Effector memory CD8-positive, alpha-beta T cell (primary cell): ENCODE results near the gene RAPSN.

Source experiments
- ATAC-seq: fragments of 150-1000 bp; cut with Tn5 transposase; replicated peaks from 2 replicates; pipeline ENCODE4 v1.10.0; 2021; ENCODE audit warnings: mild to moderate bottlenecking, moderate library complexity
- DNase-seq, 3 experiments: peaks; one replicate each; pipeline ENCODE4 v3.0.0; 2021
- H3K27ac Mint-ChIP-seq, 2 donors: one replicate each; pipeline ENCODE4 v1.8.0; 2022; ENCODE audit warnings: mild to moderate bottlenecking in 2 of 2, mixed read lengths in 2 of 2, moderate library complexity in 2 of 2
- H3K27me3 Mint-ChIP-seq, 2 donors: one replicate each; pipeline ENCODE4 v1.8.0; 2022; ENCODE audit warnings: mixed read lengths in 2 of 2
- H3K36me3 Mint-ChIP-seq: one replicate; pipeline ENCODE4 v1.8.0; 2022; ENCODE audit warnings: mild to moderate bottlenecking, moderate library complexity, mixed read lengths; ENCODE audit not compliant: insufficient read depth
- H3K4me1 Mint-ChIP-seq, 2 donors: one replicate each; pipeline ENCODE4 v1.8.0; 2022; ENCODE audit warnings: low read depth in 2 of 2, mixed read lengths in 2 of 2
- H3K4me3 Mint-ChIP-seq, 2 donors: one replicate each; pipeline ENCODE4 v1.8.0; 2022; ENCODE audit warnings: mild to moderate bottlenecking in 2 of 2, mixed read lengths in 2 of 2, moderate library complexity in 2 of 2
- H3K9me3 Mint-ChIP-seq, 2 donors: one replicate each; pipeline ENCODE4 v1.8.0; 2022; ENCODE audit warnings: mixed read lengths in 2 of 2

RAPSN gene

GRCh38 chr11:47453365-47453764 is 4.4 kb upstream of the RAPSN start:
- Mint-ChIP-seq H3K27ac (no peak overlapping the region), H3K9me3 (no peaks in the 10 kb centered on the region), H3K4me3 (no peak overlapping the region), H3K36me3 (peaks cover 3% of the 10 kb centered on the region), H3K27me3 (no peaks in the 10 kb centered on the region), H3K4me1 (no peaks in the 10 kb centered on the region)
- DNase-seq (no peak), ATAC-seq (no peak)

GRCh38 chr11:47451990-47452389 is 3.1 kb upstream of the RAPSN start:
- Mint-ChIP-seq H3K27ac (no peak overlapping the region), H3K4me3 (no peak overlapping the region), H3K27me3 (no peaks in the 10 kb centered on the region), H3K36me3 (no peaks in the 10 kb centered on the region), H3K4me1 (no peaks in the 10 kb centered on the region), H3K9me3 (no peaks in the 10 kb centered on the region)
- ATAC-seq = no peak
- no peak for DNase-seq

- DNase-seq = no peak
- ATAC-seq = no peak
- no peaks in the 10 kb centered on the region for H3K36me3 Mint-ChIP-seq
- no peak overlapping the region for H3K4me3 Mint-ChIP-seq
- no peak overlapping the region for H3K27ac Mint-ChIP-seq
- no peaks in the 10 kb centered on the region for H3K9me3 Mint-ChIP-seq
- H3K4me1 Mint-ChIP-seq = no peaks in the 10 kb centered on the region
- H3K27me3 Mint-ChIP-seq = no peaks in the 10 kb centered on the region
Observed at GRCh38 chr11:47451436-47451835, 2.5 kb upstream of the RAPSN start.

GRCh38 chr11:47449541-47449940 is 605 bp upstream of the RAPSN start:
- H3K4me3 Mint-ChIP-seq = no peak overlapping the region
- H3K9me3 Mint-ChIP-seq = no peaks in the 10 kb centered on the region
- DNase-seq (no peak), ATAC-seq (no peak)
- H3K27ac Mint-ChIP-seq = peak overlapping the region in 1 of 2 donors; percentile 38
- no peaks in the 10 kb centered on the region for H3K4me1 Mint-ChIP-seq
- no peaks in the 10 kb centered on the region for H3K27me3 Mint-ChIP-seq
- no peaks in the 10 kb centered on the region for H3K36me3 Mint-ChIP-seq

- Mint-ChIP-seq H3K27ac (peak overlapping the region in 1 of 2 donors; percentile 20), H3K9me3 (no peaks in the 10 kb centered on the region), H3K36me3 (no peaks in the 10 kb centered on the region), H3K27me3 (no peaks in the 10 kb centered on the region), H3K4me1 (no peaks in the 10 kb centered on the region), H3K4me3 (no peak overlapping the region)
- DNase-seq (no peak), ATAC-seq (no peak)
Observed at GRCh38 chr11:47447906-47448305, 1.0 kb downstream of the RAPSN start.

GRCh38 chr11:47446833-47447232 is 2.1 kb downstream of the RAPSN start:
- Mint-ChIP-seq H3K27me3 (no peaks in the 10 kb centered on the region), H3K9me3 (no peaks in the 10 kb centered on the region), H3K36me3 (no peaks in the 10 kb centered on the region), H3K4me3 (no peak overlapping the region), H3K27ac (peak overlapping the region in 1 of 2 donors; percentile 33), H3K4me1 (no peaks in the 10 kb centered on the region)
- no peak for DNase-seq
- no peak for ATAC-seq

- Mint-ChIP-seq H3K4me1 (no peaks in the 10 kb centered on the region), H3K4me3 (no peak overlapping the region), H3K9me3 (no peaks in the 10 kb centered on the region), H3K36me3 (no peaks in the 10 kb centered on the region), H3K27ac (no peak overlapping the region), H3K27me3 (no peaks in the 10 kb centered on the region)
- DNase-seq = no peak
- no peak for ATAC-seq
Observed at GRCh38 chr11:47445840-47446239, 3.1 kb downstream of the RAPSN start.

- ATAC-seq (no peak), DNase-seq (no peak)
- Mint-ChIP-seq H3K9me3 (no peaks in the 10 kb centered on the region), H3K36me3 (no peaks in the 10 kb centered on the region), H3K4me3 (no peak overlapping the region), H3K27ac (no peak overlapping the region), H3K27me3 (no peaks in the 10 kb centered on the region), H3K4me1 (no peaks in the 10 kb centered on the region)
Observed at GRCh38 chr11:47443817-47444216, 5.1 kb downstream of the RAPSN start.

GRCh38 chr11:47443028-47443700 is 5.8 kb downstream of the RAPSN start:
- Mint-ChIP-seq H3K27ac (no peak overlapping the region), H3K27me3 (no peaks in the 10 kb centered on the region), H3K4me1 (no peaks in the 10 kb centered on the region), H3K36me3 (no peaks in the 10 kb centered on the region), H3K9me3 (no peaks in the 10 kb centered on the region), H3K4me3 (no peak overlapping the region)
- no peak for ATAC-seq
- DNase-seq = no peak

GRCh38 chr11:47442514-47442913 is 6.4 kb downstream of the RAPSN start:
- Mint-ChIP-seq H3K9me3 (no peaks in the 10 kb centered on the region), H3K27me3 (no peaks in the 10 kb centered on the region), H3K4me3 (no peak overlapping the region), H3K4me1 (no peaks in the 10 kb centered on the region), H3K36me3 (no peaks in the 10 kb centered on the region), H3K27ac (no peak overlapping the region)
- ATAC-seq = no peak
- DNase-seq = no peak

- H3K27ac Mint-ChIP-seq = peak overlapping the region in 1 of 2 donors; percentile 67
- no peaks in the 10 kb centered on the region for H3K36me3 Mint-ChIP-seq
- no peak for ATAC-seq
- H3K27me3 Mint-ChIP-seq = no peaks in the 10 kb centered on the region
- no peaks in the 10 kb centered on the region for H3K4me1 Mint-ChIP-seq
- DNase-seq = no peak
- H3K4me3 Mint-ChIP-seq = no peak overlapping the region
- H3K9me3 Mint-ChIP-seq = no peaks in the 10 kb centered on the region
Observed at GRCh38 chr11:47441421-47441820, 7.5 kb downstream of the RAPSN start.

GRCh38 chr11:47440054-47440476 is 8.9 kb downstream of the RAPSN start:
- Mint-ChIP-seq H3K9me3 (no peaks in the 10 kb centered on the region), H3K36me3 (no peaks in the 10 kb centered on the region), H3K4me3 (no peak overlapping the region), H3K27me3 (no peaks in the 10 kb centered on the region), H3K4me1 (no peaks in the 10 kb centered on the region), H3K27ac (no peak overlapping the region)
- DNase-seq (no peak), ATAC-seq (no peak)

- Mint-ChIP-seq H3K9me3 (no peaks in the 10 kb centered on the region), H3K27me3 (no peaks in the 10 kb centered on the region), H3K4me3 (no peak overlapping the region), H3K27ac (no peak overlapping the region), H3K36me3 (no peaks in the 10 kb centered on the region), H3K4me1 (no peaks in the 10 kb centered on the region)
- ATAC-seq = no peak
- DNase-seq = no peak
Observed at GRCh38 chr11:47438721-47439120, 10.2 kb downstream of the RAPSN start.

- H3K4me1 Mint-ChIP-seq = no peaks in the 10 kb centered on the region
- H3K4me3 Mint-ChIP-seq = no peak overlapping the region
- ATAC-seq (no peak), DNase-seq (no peak)
- no peak overlapping the region for H3K27ac Mint-ChIP-seq
- no peaks in the 10 kb centered on the region for H3K9me3 Mint-ChIP-seq
- H3K27me3 Mint-ChIP-seq = no peaks in the 10 kb centered on the region
- no peaks in the 10 kb centered on the region for H3K36me3 Mint-ChIP-seq
Observed at GRCh38 chr11:47437746-47438418, 11.1 kb downstream of the RAPSN start.
